Measurements from ENCODE around the gene LINC01488.

DNA sequence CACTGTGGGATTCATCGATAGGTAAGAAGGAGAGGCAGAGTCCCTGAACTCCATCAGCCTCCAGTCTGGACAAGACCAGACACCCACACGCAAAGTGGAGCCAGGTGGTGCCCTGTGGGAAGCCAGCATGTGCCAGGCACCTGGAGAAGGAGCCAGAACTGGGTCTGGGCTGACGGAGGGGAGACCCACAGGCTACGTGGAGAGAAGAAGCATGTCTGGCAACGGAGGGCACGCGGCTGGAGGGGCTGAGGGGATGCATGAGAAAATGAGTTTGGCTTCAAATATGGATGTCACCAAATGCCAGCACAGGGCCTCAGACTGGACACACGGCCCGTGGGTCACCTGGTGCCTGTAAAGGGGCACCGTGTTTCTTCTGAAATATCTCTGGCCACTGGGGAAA lies 55.7 kb downstream of the LINC01488 start:
- TF ChIP-seq CTCF (IDR thresholded peaks at IDR 0.05), result no peak
- no peak for TF ChIP-seq POLR2A (IDR thresholded peaks at IDR 0.05)

Measured in Peyer's patch (tissue), 4 donors.